Stimulated activated CD4-positive, alpha-beta T cell treated with anti-CD3 and anti-CD28 coated beads, Interleukin-4, amount 100 ng/mL, for 48 hours (primary cell): ENCODE measurements around the gene TMEM79.
A peak's percentile ranks its signal among the peaks of the same experiment; 100 is the strongest.

Experiments
- DNase-seq, 2 donors: peaks; one replicate each; pipeline ENCODE4 v3.0.0-alpha.2; 2020; ENCODE audit warnings: low read depth in 2 of 2

The TMEM79 gene

DNA sequence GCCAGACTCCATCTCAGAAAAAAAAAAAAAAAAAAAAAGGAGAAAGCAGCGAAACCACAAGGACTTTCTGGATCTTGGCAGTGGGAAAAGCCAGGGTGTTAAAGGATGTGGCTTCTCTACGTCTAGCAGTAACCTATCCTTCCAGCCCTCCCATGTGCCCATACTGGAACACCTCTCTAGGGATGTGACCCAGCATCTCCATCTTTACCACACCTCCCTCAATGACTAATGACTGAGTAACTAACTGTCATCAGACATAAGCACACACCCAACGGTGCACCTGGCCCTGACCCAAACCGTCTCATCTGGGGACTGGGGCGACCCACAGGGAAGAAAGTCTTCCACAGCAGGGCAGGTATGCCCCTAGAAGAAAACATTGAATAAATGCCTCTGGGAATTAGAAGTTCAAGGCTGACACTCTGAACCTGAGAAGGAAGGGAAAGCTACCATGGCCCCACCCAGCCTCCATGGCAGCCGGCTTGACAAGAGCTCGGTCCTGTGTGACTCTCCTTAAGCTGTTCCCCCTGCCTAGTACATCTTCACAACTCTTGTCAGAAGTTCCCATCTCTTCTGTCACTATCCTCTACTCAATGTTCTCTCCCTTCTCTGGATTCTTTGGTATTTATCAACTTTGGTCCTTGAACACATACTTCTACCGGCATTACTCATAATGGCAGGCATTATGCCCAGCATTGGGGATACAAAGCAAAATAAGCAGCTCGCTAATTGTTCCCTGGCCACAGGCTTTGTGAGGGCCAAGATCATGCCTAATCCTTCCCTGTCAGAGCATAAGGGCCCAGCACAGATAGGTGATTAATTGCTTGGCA is 21.5 kb upstream of the TMEM79 start:
- DNase-seq: no peak

DNA sequence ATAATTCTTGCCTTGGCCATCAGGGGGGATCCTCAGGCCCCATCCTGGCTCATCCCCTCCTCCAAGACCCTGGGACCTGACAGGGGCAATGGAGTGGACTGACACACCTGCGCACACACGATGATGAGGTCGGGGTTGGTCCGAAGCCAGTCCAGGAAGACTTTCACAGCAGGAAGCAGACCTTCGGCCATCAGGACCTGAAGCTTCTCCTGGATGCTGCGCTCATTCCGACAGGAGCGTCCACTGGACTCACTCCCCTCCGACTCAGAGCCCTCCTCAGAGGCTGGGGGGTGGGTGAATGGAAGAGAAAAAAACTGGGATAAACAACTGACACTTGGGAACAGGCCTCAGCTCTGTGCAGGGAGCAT is 20.9 kb upstream of the TMEM79 start:
- DNase-seq: no peak

DNA sequence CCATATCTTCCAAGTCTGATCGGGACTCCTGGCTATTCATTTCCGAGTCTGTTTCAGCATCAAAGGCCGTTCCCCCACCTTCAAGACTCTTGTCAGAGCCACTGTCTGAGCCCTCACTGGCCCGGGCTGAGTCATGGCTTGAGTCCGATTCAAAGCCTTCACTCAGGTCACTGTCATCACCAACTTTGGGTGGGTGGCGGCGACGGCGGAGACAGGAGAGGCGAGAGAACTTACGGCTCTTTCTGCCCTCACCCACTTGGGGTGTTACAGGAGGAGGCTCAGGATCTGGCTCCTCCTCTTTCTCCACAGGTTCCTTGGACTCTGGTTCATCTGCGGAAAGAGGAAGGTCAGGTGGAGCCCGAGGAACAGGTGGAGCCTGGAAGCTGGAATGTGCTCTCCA is 18.1 kb upstream of the TMEM79 start:
- DNase-seq: no peak

DNA sequence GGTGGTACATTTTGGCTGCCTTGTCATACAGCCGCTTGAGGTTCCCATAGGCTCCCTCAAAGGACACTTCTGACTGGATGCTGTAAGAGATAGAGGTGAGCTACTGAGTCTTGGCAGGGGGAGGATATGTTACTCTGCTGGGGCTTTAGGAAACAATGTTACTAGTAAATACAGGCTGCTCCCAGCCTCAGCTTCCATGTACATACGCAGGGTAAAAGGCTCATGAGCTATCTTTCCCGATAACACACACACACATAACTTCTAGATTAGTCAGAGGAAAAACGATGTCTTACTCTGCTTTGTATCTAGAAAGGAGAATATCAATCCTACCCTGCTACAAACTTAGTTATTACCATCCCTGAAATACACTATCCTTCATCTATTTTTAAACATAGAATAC is 15.8 kb upstream of the TMEM79 start:
- no peak for DNase-seq

DNA sequence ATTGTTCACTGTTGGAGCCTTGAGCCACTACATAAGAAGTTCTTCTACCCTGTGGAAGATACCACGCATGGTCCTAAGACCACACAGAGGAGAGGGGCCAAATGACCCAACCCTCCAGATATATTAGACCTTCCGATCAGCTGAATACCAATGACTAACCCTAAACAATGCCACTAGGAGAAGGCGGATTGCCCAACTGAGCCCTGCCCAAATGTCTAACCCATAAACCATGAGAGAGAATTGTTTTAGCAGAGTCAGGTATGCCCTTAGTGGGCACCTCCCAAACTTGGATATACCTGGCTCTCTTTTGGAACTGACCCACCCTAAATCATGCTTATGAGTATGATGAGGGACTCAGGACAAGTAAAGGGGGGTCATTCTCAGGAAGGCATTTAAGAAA is 13.8 kb upstream of the TMEM79 start:
- no peak for DNase-seq

DNA sequence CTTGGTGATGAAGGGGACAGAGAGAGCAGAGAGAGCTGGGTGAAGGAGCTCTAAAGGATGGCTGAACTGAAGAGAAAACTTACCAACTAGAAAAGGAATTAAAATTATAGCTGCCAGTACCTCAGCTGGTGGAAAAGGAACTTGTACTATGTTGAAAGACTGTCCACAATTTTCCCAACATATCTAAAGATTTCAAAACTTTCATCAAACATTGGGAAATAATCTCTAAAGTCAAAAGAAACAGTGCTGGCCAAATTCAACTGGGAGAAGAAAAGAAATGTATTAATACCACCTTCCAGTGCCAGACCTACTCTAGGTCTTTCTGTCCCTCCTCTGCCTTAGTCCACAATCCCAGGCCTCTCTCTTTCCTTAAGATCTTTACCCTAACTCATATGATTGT is 7.6 kb upstream of the TMEM79 start:
- DNase-seq: no peak

DNA sequence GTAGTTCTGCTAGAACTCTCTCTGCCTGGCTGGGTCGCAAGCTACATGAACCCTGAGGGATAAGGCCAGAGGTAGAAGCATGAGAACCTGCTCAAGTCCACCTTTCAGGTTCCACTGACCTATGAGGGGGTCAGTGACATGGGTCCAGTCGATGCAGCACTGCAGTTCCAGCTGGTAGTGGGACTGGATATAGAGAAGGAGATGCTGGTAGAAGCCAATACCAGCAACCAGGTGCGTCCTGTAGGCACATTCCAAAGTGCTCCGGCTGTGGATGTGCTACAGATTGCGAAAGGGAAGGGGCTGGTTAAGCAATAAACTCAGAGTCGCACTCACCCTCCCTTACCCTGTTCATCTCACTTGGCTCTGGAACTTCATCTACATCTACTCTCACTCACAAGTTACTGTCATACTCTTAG is 7.2 kb upstream of the TMEM79 start:
- no peak for DNase-seq

DNA sequence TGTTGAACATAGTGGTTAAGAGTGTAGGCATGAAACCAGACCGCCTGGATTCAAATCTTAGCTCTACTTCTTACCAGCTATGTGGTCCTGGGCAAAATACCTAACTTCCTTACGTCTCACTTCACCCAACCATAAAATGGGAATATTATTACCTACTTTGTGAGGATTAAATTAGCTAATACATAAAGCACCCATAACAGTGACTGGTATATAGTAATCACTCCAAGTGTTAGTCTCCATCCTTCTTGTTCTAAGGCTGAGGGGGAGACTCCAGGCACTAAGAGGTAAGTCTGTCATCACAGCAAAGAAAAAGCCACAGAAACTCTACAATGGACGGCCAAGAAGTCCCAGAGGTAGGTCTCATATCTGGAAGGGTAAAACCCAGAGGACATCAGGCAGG is 4.3 kb upstream of the TMEM79 start:
- DNase-seq: no peak

DNA sequence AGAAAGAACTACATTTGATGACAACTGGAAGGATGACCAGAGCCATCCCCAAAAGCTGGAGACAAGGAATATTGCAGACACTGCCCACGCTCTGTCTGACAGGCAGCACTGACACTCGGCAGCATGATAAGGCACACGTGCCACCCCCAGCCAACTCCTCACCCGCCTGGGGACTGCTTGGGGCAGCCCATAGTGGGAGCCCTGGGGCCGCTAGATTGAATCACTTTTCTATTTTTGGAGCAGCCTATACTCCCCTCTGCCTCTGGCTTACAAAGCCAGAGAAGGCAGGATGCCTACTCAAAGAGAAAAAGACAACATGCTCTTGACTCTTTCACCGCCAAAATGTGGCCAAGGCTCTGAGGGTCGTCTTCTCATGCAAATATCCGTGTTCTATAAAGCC is 2.8 kb upstream of the TMEM79 start:
- peak; percentile 47 to 53 for DNase-seq

DNA sequence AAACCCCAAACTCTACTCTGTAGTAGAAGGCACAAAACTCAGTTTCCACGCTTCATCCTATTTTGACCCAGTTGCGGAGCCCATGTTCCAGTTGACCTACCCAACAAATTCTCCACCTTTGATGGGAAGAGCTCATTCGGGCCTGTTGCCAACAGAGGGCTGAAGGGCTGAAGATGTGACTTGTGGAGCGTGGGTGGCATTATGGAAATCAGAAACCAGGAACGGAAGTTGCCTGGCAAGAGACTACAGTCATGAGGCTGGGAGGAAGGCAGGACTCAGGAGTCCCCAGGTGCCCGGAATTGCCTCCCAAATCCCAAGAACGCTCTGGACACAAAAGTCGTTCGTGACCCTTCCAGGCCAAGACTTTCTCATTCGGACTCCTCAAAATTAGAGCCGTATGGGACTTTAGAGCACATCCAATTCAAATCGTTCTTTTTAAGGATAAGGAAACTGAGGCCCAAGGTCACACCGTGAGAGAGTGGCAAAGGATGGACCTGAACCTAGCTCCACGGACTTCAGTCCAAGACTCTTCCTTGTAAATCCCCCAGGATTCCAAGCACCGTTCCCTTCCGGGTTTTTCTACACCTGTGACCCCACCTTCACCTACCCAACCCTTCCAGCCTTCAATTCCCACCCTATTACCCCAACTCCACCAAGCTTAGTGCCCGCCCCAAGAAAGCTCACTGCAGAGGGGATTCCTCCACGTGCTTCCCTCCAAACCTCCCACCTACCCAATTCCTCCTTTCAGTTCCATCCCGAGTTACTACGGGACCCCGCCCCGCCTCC is 2.2 kb upstream of the TMEM79 start:
- peak in 1 of 2 donors; percentile 19 for DNase-seq

DNA sequence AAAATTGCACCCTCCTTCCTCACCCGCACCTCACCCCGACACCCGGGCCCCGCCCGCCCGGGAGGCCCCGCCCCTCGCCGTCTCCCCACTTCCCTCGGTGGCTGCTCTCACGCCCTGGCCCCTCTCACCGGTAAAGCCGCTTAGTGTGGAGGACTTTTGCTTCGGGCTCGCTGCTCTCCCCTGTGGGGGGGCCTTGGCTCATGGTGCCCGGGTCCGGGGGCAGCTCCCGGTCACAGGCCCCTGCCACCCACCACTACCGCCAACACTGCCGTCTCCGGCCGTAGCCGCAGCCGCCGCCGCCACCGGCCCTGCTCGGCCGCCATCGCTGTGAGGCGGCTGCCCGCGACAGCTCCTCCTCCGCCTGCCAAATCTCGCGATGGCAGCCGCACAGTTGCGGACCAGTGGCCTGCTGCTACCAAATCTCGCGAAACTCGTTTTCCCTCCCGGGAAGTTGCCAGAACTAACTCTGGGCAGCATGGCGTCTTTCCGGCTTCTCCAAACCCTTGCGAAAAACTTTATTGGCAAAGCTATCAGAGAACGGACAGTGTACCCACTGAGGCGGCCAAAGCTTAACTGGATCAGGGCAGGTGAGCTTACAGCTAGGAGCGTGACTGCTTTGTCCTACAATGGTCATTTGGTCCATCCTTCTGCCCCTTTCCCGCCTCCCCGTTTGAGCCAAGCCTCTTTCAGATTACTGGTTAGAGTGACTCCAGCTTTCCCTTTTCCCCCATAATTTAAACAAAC is 1.5 kb upstream of the TMEM79 start, which contains the start of gene SMG5:
TSS of gene SMG5 (minus strand) at position 347 of the 744 bp plus-strand sequence. CDS start at position 202, 145 bp downstream.
- DNase-seq: peak; percentile 91 to 97

DNA sequence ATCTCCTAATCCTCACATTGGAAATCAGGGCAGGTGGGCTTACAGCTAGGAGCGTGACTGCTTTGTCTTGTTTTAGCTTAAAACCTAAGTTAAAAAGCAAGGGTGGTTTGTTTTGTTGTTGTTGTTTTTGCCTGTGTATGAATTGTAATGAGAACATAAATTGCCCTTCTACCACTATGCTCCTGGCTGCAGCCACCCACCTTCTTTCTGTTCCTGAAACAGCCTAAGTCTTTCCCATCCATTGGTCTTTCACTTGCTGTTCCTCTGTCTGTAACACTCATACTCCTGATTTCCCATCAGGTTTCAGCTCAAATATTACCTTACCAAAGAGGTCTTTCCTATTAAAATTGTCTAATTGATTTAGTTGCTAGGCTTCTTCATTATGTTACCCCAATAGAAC is 604 bp upstream of the TMEM79 start:
- DNase-seq: no peak

DNA sequence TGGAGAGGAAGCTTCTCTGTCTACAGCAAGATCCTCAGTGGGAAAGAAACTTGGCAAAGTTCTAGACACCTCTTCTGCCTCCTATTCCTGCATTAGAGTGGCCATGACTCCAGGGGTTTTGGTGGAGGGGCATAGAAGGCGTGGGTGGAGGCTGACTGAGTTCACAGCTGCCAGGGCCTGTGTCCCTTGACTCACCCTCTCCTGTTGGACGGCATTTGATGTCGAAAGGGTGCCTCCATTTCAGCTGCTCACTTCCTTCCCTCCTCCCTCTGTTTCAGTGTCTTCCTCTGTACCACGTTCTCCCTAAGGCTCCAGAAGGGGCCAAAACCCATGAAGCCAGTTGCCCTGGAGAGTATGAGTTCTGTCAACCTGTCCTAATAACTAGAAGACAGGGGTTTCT is 632 bp downstream of the TMEM79 start:
- DNase-seq: no peak

DNA sequence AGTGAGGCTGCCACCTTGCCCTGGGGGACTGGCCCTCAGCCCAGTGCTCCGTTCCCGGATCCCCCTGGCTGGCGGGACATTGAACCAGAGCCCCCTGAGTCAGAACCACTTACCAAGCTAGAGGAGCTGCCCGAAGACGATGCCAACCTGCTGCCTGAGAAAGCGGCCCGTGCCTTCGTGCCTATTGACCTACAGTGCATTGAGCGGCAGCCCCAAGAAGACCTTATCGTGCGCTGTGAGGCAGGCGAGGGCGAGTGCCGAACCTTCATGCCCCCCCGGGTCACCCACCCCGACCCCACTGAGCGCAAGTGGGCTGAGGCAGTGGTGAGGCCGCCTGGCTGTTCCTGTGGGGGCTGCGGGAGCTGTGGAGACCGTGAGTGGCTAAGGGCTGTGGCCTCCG is 1.3 kb downstream of the TMEM79 start:
- DNase-seq: no peak

DNA sequence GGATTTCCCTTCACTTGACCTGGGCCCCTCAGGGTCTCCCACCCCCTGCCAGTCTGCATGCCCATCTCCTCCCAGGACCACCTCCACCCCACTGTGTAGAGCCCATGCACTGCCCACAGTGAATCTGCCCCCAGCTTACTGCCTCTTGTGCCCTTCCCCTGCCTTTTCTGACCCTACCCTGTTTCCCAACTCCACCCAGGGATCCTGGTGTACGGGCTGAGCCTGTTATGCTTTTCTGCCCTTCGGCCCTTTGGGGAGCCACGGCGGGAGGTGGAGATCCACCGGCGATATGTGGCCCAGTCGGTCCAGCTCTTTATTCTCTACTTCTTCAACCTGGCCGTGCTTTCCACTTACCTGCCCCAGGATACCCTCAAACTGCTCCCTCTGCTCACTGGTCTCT is 1.9 kb downstream of the TMEM79 start:
- DNase-seq: no peak

DNA sequence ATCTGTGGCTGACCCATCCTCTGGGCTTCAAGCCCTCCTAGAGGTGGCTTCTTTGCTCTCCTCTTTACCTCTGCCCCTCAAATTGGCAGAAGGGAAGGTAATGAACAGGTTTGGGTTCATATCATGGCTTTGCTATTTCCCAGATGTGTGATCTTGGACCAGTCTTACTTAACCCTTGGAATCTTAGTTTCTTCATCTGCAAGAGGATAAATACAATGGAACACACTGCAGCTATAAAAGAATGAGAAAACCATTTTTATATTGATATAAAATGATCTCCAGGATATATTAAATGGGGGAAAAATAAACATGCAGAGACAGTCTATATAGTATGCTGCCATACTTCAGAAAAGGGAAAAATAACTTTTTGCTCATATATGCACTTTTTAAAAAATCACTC is 5.7 kb downstream of the TMEM79 start:
- no peak for DNase-seq

DNA sequence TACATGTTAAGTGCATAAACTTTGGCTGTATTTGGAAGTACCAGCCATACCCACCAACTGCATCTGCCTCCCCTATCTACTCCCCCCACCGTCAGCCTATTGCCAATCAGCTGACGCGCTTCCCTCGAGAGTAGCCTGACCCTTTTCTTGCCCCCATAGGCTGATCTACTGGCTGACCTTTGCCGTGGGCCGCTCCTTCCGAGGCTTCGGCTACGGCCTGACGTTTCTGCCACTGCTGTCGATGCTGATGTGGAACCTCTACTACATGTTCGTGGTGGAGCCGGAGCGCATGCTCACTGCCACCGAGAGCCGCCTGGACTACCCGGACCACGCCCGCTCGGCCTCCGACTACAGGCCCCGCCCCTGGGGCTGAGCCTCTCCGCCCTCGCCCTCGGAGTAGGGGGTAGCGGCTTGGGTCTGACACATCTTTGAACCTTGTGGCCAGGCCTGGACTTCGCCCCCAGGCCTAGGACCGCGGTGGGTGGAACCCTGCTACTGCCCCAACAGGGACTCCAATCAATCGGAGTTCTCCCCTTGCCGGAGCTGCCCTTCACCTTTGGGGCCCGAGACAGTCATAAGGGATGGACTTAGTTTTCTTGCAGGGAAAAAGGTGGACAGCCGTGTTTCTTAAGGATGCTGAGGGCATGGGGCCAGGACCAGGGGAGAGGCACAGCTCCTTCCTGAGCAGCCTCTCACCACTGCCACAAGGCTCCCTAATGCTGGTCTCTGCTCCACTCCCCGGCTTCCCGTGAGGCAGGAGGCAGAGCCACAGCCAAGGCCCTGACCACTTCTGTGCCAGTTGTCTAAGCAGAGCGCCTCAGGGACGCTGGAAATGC is 7.3 kb downstream of the TMEM79 start:
- no peak for DNase-seq

DNA sequence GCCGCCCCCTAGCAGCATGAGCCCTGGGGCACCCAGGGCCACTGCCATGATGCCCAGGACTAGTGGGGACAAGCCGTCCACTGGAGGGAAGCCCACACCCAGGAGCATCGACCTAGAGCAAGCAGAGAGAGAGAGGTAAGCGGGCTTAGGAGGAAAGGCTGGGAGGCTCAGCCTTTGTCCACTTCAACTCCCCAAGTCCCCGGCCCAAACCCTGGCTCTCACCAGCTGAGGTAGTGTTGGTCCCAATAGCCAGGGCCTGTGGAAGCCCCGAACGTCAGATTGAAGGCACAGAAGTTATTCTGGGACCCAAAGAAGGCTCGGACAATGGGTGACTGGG is 8.9 kb downstream of the TMEM79 start:
- no peak for DNase-seq

DNA sequence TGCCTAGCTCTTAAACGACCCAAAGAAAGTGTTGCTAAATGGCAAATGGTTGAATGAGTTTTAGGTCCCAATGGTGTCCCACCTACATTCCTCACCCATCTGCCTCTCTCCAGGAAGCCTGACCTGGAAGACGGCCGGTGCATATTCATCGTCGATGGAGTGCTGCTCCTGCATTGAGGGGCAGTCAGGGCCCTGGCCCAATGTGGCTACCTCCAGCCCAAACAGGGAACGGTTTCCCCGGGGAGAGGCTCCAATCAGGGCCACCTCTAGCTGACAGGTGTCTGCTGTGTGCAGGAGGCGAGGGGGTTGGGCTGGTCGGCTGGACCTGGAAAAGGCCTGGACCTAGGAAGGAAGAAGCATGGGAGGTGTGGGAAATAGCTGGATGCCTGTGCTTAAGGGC is 9.8 kb downstream of the TMEM79 start:
- no peak for DNase-seq

DNA sequence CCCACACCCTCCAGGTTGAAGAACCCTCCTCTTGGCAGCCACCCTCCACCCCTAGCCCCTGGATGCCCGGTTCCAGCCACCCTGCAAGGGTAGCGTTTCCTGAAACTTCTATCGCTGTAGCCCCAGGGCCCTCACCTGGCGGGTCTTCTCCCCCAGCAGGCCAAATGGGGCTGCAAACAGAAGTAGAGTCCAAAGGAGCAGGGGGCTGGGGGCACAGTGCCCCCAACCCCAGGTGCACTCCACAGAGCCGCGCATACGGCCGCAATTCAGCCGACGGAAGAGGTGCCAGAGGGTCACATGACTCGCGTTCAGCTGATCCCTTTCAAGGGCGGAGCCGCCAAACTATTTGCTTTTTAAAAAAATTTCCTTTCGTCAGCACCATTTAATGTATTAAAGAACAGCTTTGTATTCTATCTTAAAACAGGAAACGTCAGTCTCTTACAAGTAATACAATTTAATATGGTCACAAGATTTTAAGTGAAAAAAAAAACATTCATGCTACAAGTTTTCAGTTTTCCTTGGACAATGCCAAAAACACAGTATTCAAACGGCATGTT is 11.3 kb downstream of the TMEM79 start, which contains the start of gene GLMP:
TSS of gene GLMP (minus strand) at position 289 of the 557 bp plus-strand sequence. CDS start at position 255, 34 bp downstream.
- peak; percentile 32 to 37 for DNase-seq

DNA sequence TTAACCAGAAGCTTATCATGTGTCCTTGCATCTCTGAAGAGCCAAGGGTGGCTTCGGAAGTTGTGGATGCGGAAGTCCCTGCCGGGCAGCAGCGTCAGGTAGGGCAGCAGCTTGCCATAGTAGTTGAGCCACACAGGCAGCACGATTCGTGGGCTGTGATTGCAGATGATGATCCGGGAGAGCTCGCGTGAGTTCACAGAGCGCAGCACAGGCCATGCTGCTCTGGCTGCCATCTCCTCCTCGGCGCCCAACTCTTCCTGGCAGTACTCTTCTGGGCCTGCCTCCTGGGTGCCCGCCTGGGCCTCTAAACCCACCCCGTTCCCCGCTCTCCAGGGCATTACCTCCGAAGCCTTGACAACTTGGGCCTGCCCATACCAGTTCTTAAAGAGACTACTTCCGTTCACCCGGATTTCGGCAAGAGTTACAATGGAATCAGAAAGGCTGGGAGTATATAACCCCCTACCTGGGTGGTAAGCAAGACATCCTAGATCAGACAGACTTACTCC is 14.8 kb downstream of the TMEM79 start, which contains the start of gene VHLL:
TSS of gene VHLL (minus strand) at position 456 of the 506 bp plus-strand sequence. CDS start at position 338, 118 bp downstream.
- DNase-seq: no peak
